HG03135 (cell line): Measurements from ENCODE around the gene SPATA16.
"Not testable (repeated sequence)": the region's sequence is repeated elsewhere in the genome, so short reads cannot be mapped to it uniquely, and the experiment has no call there.

Experiments
- ATAC-seq: cut with Tn5 transposase; IDR thresholded peaks from one replicate; pipeline ENCODE4 v1.9.1; 2021; ENCODE audit warnings: mild to moderate bottlenecking, moderate library complexity; ENCODE audit not compliant: unreplicated experiment

The SPATA16 gene, protein sequence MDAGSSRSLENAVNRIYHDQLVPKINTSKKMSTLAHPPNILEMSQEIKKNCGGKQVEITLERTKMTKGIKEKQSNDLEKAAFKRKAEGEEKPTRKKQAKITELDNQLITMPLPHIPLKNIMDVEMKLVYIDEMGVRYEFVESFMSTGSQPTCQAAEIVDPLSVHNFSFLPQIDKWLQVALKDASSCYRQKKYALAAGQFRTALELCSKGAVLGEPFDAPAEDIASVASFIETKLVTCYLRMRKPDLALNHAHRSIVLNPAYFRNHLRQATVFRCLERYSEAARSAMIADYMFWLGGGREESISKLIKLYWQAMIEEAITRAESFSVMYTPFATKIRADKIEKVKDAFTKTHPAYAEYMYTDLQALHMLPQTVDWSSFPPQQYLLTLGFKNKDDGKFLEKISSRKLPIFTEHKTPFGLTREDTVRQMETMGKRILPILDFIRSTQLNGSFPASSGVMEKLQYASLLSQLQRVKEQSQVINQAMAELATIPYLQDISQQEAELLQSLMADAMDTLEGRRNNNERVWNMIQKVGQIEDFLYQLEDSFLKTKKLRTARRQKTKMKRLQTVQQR

GRCh38 chr3:173140986-173141385 lies at the start of gene SPATA16:
Gene SPATA16, minus strand, starts transcription at chr3:173141235. Its CDS starts 23,504 bp downstream, at chr3:173117731.
- no peak for ATAC-seq

- ATAC-seq = not testable (repeated sequence)
Observed at GRCh38 chr3:173183022-173183421, 42.0 kb upstream of the SPATA16 start.

DNA sequence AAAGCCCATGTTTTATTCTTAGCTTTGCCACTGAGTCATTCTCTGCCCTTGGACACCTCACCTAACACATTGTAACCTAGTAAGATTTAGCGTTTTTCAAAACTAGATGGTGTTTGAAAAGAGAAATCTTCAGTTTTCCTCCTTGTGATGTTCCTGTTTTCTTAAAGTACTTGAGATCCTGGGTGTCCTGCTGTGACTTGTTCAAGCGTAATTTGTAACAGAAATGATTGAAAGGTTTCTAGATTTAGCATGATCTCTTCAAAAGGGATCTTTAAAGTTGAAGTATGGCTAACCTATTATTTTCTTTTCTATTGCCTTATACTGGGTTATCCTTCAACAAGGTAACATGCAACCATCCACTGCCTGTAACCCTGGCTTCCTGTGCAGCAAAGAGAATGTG lies 32.6 kb upstream of the SPATA16 start:
- ATAC-seq = no peak

GRCh38 chr3:173159139-173159538 lies 18.1 kb upstream of the SPATA16 start:
- ATAC-seq = not testable (repeated sequence)

DNA sequence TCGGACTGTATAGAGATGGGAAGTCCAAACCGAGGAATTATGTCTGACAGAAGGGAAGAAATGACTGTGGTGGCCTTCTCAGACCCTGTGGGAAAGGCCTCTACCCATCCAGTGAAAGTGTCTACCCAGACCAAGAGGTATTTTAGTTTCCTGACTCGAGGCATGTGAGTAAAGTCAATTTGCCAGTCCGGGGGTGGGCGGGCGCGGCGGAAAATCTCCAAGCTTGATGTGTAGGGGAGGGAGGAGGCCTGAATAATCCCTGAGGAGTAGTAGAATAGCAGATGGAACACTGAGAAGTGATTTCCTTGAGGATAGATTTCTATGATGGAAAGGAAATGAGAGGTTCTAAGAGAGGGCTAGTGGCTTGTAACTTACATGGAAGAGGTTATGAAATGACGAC lies 15.5 kb upstream of the SPATA16 start:
- ATAC-seq = not testable (repeated sequence)

DNA sequence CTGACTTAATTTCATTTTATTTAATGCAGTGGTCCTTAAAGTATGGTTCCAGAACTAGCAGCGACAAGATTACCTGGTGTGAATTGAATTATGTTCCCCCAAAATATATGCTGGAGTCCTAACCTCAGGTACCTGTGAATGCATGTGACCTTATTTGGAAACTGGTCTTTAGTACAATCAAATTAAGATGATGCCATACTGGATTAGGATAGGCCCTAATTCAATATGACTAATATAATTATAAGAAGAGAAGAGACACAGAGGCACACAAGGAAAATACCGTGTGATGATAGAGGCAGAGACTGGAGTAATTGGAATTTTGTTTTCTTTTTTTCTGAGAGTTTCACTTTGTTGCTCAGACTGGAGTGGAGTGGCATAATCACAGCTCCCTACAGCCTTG lies 12.6 kb upstream of the SPATA16 start:
- ATAC-seq = no peak

DNA sequence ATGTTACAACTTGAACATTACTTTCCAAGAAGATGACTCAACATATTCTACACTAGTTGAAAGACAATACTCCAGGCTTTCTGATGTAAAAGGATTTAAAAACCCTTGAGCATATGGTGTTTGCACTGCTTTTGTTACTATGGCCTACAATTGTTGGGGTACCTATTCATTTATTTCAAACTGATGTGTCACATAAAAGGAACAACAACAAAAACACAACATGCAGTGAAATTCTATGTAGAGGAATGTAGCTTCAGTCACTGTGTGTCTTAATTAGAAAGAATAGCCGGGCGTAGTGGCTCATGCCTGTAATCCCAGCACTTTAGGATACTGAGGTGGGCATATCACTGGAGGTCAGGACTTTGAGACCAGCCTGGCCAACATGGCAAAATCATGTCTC lies 1.6 kb downstream of the SPATA16 start:
- no peak for ATAC-seq

- ATAC-seq = no peak
Observed at GRCh38 chr3:173138026-173138425, 3.0 kb downstream of the SPATA16 start.

GRCh38 chr3:173135059-173135458 lies 6.0 kb downstream of the SPATA16 start:
- no peak for ATAC-seq

- ATAC-seq = no peak
Observed at GRCh38 chr3:173128633-173129032, 12.4 kb downstream of the SPATA16 start.

- no peak for ATAC-seq
Observed at GRCh38 chr3:173111321-173111720, 29.7 kb downstream of the SPATA16 start.

DNA sequence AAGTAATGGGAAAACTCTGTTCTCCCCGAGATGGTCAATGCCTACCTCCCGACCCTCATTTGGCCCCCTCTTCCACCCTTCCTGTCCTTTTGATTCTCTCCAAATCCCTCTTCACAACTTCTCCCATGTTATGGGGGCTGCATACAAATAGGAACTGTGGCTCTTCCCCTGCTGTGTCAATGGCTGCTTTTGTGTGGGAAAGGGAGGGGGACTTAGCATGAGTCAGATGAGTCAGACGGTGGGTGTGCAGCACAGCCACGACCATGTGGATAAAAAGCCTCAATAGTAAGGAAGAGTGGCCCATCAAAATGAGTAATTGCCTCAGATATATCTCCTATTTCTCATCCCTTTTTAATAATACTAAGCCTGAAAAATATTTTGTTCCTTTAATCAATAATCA lies 31.9 kb downstream of the SPATA16 start:
- no peak for ATAC-seq

DNA sequence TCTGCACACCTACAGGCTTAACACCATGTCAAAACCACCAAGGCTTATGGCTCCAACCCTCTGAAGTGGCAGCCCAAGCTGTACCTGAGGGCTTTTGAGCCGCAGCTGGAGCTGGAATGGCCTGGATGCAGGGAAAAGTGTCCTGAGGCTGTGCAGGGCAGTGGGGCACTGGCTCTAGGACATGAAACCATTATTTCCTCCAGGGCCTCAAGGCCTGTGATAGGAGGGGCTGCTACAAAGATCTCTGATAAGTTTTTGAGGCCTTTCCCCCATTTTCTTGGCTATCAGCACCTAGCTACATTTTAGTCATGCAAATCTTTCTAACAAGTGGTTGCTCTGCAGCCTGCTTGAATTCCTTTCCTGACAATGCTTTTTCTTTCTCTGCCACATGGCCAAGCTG lies 37.6 kb downstream of the SPATA16 start:
- ATAC-seq = no peak

GRCh38 chr3:173098959-173099358 lies 42.1 kb downstream of the SPATA16 start:
- ATAC-seq = no peak

DNA sequence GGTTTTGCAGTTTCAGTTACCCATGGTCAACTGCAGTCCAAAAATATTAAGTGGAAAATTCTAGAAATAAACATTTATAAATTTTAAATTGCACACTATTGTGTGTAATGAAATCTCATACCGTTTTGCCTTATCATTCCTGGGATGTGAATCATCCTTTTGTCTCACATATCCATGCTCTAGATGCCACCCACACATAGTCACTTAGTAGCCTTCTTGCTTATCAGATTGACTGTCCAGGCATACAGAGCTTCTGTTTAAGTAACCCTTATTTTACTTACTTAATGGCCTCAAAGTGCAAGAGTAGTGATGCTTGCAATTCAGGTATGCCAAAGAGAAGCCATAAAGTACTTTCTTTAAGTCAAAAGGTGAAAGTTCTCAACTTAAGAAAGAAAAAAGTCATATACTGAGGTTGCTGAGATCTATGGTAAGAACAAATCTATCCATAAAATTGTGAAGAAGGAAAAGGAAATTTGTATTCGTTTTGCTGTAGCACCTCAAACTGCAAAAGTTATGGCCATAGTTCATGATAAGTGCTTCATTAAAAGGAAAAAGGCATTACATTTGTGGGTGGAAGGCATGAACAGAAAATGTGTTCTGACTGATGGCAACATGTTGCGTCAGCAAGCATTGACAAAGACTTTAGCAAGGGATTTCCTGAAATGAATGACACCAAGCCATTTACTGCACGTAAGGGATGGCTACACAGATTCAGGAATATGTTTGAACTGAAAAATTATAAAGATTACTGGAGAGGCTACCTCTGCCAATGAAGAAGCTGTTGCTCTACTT lies 43.8 kb downstream of the SPATA16 start:
- no peak for ATAC-seq

DNA sequence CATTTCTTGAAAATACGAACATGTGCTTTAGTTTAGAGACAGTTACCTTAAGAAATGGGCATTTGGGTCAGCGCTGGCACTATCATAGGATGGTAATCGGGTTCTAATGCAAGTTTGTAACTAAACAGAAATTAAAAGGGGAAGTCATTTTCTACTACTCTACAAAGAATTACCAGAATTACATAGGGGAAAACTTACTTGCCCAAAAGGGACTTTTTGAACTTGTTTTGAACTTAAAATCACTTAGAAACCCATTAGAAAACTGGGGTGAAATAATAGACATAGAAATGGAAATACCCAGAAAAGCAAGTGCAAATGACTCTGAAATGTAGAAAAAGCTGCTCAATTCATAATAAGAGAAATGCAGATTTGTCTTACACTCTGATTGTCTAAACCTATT lies 44.9 kb downstream of the SPATA16 start:
- no peak for ATAC-seq

DNA sequence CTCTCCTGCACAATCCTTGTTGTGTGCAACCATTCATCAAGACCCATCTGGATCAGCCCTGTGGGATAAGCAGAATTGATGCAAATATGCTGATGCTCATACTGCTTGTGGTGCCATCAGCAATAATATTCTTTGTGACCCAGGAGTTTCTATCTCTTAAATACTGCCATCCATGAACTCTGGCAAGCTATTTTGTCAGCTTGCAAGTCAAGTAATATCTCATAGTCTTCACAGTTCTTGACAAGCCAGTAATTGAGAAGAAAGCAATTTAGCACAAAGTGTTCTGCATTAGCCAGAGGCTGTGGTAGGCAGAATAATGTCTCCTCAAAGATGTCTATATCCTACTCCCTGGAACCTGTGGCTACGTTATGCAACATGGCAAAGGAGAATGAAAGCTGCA lies 49.0 kb downstream of the SPATA16 start:
- ATAC-seq = no peak

GRCh38 chr3:173090492-173090891 lies 50.5 kb downstream of the SPATA16 start:
- no peak for ATAC-seq

DNA sequence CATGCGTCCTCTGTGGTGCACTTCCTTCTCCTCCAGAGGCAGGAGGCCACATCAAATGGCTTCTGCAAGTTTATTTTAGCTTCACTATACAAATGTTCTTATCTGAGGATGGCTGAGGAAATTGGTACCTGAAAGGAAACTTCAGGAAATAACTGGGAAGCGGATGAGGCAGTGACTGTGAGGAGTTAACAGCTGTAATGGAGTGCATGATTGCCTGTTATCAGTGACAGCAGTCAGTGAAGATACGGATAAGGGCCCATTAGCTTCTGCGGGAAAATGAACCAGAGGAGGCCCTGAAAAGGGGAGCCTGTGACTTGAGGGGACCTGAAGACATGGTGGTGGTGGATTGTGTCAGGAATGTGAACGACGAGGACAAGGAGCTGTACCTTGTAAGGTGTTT lies 51.8 kb downstream of the SPATA16 start:
- ATAC-seq = no peak

DNA sequence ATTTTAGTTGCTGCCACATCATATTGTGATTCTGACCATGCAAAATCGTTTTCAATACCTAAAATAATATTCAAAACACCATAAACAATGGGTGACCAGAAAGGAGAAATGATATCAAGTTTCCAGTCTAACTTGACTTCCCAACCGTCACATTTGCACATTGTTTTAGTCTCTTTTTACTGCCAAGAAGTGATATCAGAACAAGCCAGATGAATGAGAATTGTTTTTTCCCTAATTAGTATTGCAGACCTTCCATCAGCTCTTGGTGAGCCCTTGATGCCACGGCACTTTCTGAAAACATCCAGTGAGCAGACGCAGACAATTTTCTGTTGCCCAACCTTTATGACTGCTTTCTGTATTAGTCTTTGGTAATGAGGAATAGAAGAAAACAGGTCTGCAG lies 62.5 kb downstream of the SPATA16 start:
- no peak for ATAC-seq

DNA sequence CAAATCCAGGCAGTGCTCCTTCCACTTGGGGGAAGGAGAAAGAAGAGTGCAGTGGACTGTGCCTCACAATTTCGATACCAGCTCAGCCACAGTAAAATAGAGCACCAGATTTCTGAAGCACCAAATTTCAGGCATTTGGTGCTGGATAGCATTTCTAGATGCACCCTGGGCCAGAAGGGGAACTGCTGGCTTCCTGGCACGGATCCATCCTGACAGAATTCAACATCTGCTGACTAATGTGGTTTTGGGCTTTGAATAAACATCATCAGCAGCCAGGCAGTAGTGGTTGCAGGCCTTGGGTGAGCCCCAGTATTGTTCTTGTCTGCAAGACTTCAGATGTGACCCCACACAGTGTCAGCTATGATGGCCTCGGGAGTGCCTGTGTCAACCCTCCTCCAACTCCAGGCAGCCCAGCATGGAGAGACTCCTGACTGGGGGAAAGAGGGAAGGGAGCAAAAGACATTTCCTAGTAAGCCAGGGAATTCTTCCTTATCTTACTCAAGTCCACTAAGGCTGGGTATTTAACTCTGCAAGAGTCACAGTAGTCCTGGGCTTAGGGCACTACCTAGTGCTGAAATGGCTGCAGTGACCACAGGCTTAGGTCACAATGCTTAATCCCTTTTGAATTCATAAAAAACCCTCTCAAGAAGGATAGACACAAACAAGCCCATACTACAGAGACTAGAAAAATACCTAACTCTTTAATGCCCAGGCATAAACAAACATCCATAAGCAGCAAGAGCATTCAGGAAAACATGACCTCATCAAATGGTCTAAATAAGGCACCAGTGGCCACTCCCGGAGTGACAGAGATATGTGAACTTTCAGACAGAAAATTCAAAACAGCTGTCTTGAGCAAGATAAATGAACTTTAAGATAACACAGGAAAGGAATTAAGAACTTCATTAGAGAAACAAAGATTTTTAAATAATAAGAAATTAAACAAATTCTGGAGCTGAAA lies 74.7 kb downstream of the SPATA16 start:
- ATAC-seq = no peak
